KG1 (cell line): ENCODE measurements around the gene KLF17.

Experiments used
- DNase-seq: peaks from one replicate; lab custom pipeline; 2025; lab: John Stamatoyannopoulos, UW

KLF17 gene, protein sequence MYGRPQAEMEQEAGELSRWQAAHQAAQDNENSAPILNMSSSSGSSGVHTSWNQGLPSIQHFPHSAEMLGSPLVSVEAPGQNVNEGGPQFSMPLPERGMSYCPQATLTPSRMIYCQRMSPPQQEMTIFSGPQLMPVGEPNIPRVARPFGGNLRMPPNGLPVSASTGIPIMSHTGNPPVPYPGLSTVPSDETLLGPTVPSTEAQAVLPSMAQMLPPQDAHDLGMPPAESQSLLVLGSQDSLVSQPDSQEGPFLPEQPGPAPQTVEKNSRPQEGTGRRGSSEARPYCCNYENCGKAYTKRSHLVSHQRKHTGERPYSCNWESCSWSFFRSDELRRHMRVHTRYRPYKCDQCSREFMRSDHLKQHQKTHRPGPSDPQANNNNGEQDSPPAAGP

DNA sequence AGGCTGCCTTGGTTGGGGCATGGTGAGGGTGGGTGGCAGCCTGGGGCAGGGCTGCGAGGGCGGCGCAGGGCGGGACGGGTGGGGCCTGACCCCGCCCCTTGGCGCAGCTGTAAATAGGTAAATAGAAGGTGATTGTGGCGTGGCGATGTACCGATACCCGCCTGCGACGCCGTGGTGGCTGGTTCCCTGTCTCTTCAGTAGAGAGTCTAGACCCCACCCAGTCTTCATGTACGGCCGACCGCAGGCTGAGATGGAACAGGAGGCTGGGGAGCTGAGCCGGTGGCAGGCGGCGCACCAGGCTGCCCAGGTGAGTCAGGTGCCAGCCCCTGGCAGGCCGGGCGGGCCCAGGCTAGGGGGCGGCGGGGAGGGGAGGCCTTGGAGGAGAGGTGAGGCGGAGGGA lies at the start of gene KLF17:
Gene KLF17 (plus strand): TSS at position 140 of the 400 bp plus-strand sequence. CDS start 87 bp downstream, at position 227.
- no peak for DNase-seq

GRCh38 chr1:44071461-44071860 lies 47.2 kb upstream of the KLF17 start:
- DNase-seq = no peak

- DNase-seq = no peak
Observed at GRCh38 chr1:44072204-44072603, 46.4 kb upstream of the KLF17 start.

DNA sequence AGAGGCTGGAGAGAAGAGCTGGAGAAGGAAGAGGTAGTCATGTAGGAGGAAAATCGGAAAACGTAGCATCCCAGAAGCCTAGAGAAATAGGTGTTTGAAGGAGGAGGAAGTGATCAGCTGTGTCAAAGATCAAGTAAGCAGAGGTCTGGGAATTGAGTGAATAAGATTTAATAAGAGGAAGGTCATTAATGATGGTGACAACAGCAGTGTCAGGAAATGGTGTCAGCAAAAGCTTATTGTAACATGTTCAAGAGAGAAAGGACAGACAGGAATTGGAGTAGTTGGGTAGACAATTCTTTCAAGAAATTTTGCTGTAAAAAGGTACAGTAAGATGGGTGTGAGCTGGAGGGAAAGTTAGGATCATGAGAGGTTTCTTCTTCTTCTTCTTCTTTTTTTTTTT lies 45.8 kb upstream of the KLF17 start:
- no peak for DNase-seq

GRCh38 chr1:44073528-44073927 lies 45.1 kb upstream of the KLF17 start:
- no peak for DNase-seq

DNA sequence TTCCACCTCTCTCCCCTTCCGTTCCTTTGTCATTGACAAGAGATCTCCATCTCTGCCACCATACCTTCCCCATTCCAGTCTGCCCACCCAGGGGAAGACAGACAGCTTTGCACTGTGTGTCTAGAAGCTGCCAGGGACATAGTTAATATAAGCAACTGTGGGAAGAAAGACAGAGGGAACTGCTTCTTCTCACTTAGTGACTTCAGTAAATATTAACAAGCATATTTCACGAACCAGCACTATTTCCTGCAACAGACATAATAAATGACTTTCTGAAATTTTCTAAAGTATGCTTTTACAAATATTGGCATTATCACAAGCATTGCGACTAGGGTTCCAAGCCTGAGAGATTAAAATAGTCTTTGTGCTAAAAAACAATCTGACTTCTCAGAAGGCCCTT lies 44.2 kb upstream of the KLF17 start:
- DNase-seq = no peak

DNA sequence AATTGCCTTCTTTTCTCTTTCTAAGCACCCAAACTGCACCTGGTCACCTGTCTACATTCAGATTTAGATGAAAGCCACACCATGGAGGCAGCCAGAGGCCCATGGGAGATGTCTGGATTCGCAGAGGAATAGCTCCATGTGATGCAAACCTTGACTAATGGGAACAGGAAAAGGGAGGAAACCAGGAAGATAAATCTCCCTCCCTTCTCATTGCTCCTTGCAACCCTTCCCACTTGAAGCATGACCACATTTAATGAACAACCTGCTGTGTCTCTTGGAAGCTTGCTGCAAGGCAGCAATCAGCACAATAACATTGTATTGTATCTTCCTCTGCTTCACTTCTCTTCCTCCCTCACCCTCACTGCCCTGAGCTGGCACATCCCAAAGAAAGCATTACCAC lies 42.6 kb upstream of the KLF17 start:
- DNase-seq = no peak

- no peak for DNase-seq
Observed at GRCh38 chr1:44077421-44077820, 41.2 kb upstream of the KLF17 start.

- DNase-seq = no peak
Observed at GRCh38 chr1:44078104-44078503, 40.5 kb upstream of the KLF17 start.

GRCh38 chr1:44079566-44079965 lies 39.1 kb upstream of the KLF17 start:
- DNase-seq = no peak

DNA sequence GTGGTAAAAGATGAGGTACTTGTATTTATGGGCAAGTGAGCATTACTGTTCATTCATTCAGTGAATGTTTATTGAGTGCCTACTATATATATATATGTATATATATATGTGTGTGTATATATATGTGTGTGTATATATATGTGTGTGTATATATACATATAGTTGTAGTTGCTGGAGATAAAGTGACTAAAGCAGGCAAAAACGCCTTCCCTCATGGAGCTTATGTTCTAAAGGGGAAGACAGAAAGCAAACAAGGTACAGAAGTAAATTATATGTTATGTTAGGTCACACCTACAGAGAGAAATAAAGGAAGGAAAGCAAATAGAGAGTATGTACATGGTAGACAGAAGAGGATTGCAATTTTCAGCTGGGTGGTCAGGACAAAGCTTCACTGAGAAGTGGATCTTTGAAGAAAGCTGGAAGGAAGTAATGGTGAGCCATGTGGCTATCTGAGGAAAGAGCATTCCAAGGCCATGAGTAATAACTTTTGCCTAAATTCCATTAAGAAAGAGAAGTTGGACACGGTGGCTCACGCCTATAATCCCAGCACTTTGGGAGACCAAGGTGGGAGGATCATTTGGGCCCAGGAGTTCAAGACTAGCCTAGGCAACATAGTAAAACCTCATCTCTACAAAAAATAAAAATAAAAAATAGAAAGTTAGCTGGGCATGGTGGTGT lies 33.5 kb upstream of the KLF17 start:
- no peak for DNase-seq

- DNase-seq = no peak
Observed at GRCh38 chr1:44086692-44087474, 31.7 kb upstream of the KLF17 start.

DNA sequence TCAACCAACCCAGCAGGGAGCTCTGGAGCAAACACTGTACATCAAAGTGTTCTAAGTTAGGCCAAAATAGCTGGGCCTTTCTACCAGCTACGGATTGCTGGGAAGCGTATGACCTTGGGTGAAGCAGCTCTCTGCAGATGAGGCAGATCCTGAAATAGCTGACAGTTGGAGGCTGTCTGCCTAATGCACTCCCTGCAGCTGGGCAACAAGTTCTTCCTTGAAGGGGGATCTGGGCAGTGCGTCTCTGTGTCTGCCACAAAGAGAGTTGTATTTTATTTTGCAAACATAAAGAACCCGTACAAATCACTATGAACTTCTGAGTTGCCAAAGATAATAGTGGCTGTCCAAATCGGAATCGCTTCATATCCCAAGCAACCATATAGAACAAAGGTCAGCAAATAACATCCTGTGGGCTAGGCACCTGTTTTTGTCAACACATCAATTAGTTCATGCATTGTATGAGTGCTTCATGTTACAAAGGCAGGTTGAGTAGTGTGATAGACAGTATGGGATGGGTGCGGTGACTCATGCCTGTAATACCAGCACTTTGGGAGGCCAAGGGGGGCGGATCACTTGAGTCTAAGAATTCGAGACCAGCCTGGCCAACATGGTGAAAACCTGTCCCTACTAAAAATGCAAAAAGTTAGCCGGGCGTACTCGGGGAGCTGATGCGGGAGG lies 29.1 kb upstream of the KLF17 start:
- no peak for DNase-seq

DNA sequence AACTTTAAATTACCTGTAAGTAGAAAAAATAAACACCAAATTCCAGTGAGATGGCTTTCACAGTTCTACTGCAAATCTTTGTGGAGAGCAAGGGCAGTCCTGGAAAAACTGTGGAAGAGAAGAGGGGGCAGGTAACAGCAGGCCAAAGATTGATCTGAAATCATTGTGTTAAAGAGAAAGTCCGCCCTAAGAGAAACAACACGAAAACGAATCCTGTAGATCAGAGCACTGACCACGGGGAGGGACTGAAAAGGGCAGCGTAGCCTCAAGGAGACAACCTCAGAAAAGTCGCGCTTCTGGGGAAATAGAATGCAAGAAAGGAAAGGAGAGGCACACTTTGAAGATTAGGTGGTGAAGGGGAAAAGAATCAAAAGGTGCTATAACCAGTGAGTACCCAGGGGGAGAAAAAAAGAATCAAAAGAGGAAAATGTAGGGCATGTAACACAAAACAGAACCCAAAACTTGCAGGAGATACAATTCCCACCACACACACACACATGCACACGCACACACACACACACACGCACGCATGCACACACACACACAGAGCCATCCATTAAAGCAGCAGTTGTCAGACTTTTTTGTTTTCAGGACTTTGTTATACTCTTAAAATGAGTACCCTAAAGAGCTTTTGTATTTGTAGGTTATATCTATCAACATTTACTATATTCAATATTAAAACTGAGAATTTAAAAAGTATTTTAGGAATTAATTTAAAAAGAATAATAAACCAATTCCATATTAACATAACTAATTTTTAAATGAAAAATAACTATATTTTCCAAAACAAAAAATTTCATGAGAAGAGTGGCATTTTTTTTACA lies 28.0 kb upstream of the KLF17 start:
- no peak for DNase-seq

- DNase-seq = no peak
Observed at GRCh38 chr1:44094047-44094446, 24.6 kb upstream of the KLF17 start.

- no peak for DNase-seq
Observed at GRCh38 chr1:44100183-44100868, 18.3 kb upstream of the KLF17 start.

DNA sequence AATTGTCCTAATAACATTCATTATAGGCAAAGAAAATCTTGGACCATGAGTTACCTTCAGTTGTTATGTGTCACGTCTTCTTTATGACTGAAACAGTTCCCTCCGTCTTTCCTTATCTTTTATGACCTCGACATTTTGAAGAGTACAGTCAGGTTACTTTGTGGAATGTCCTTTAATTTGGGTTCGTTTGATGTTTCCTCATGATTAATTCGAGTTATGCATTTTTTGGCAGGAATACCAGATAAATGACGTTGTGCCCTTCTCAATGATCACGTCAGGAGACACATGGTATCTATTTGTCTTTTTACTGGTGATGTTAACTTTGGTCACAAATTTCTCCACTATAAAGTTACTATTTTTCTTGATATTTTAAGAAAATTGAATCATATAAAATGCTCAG lies 17.3 kb upstream of the KLF17 start:
- no peak for DNase-seq

GRCh38 chr1:44103270-44104131 lies 15.1 kb upstream of the KLF17 start:
- DNase-seq = no peak

DNA sequence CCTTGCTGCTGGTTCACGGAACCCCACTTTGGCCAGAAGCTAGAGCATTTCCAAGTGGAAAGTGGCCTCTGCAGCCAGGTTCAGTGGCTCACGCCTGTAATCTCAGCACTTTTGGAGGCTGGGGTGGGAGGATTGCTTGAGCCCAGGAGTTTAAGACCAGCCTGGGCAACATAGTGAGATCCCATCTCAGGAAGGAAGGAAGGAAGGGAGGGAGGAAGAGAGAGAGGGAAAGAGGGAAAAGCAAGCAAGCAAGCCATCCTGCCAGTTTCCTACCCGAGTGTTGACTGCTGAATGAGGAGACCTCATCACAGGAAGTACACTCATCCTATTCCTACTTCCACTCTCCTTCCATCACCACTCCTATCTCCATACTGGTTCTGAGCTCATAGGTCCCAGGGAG lies 12.8 kb upstream of the KLF17 start:
- DNase-seq = no peak

DNA sequence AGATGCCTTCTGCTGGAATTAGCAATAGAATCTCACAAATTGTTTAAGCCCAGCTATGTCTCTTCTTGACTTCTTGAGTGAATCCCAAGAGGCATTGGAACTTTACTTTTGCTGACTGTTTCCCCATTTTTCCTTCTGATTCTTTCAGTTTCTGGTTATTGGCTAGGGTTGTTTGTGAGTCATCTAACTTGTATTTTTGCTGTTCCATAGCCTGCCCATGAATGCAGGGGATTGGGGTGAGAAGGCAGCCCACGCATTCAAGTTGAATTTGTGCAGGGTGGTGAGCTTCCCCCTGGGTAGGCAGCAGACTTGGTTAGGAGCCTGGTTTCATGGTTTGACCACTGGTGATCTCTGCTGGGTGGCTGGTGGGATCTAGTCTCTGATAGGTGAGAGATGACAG lies 10.4 kb upstream of the KLF17 start:
- DNase-seq = no peak
